TTC549 (cell line): ENCODE measurements around the gene TSPAN33.
"Not testable (repeated sequence)": the region's sequence is repeated elsewhere in the genome, so short reads cannot be mapped to it uniquely, and the experiment has no call there.

Experiments
- FAIRE-seq: peaks from 2 replicates; lab custom pipeline; 2012; peaks lifted over from hg19 to GRCh38; lab: Jason Lieb, UNC

TSPAN33 gene

GRCh38 chr7:129170441-129171021 is 26.0 kb downstream of the TSPAN33 start:
- no peak for FAIRE-seq

- not testable (repeated sequence) for FAIRE-seq
These were observed 29.4 kb downstream of the TSPAN33 start for GRCh38 chr7:129173861-129174260.

GRCh38 chr7:129176916-129177710 is 32.6 kb downstream of the TSPAN33 start:
- FAIRE-seq = no peak

GRCh38 chr7:129184981-129185670 is 40.6 kb downstream of the TSPAN33 start:
- FAIRE-seq = no peak

- FAIRE-seq = no peak
These were observed 42.3 kb downstream of the TSPAN33 start for GRCh38 chr7:129186749-129187260.

GRCh38 chr7:129187681-129188371 is 43.3 kb downstream of the TSPAN33 start:
- FAIRE-seq = no peak

GRCh38 chr7:129188372-129188891 is 43.9 kb downstream of the TSPAN33 start, which contains the start of gene SMO:
Gene SMO (plus strand): TSS chr7:129188633. CDS start chr7:129189152, 519 bp downstream.
- no peak for FAIRE-seq

- no peak for FAIRE-seq
These were observed 44.6 kb downstream of the TSPAN33 start for GRCh38 chr7:129188892-129189660.

- FAIRE-seq = no peak
These were observed 45.3 kb downstream of the TSPAN33 start for GRCh38 chr7:129189661-129190310.

GRCh38 chr7:129191272-129191671 is 46.8 kb downstream of the TSPAN33 start:
- FAIRE-seq = no peak

- FAIRE-seq = no peak
These were observed 49.4 kb downstream of the TSPAN33 start for GRCh38 chr7:129193892-129194291.

GRCh38 chr7:129197771-129198170 is 53.3 kb downstream of the TSPAN33 start:
- FAIRE-seq = no peak

- no peak for FAIRE-seq
These were observed 54.9 kb downstream of the TSPAN33 start for GRCh38 chr7:129199406-129199805.

- no peak for FAIRE-seq
These were observed 57.7 kb downstream of the TSPAN33 start for GRCh38 chr7:129202058-129202777.

GRCh38 chr7:129203050-129203741 is 58.7 kb downstream of the TSPAN33 start:
- no peak for FAIRE-seq

GRCh38 chr7:129205126-129205818 is 60.8 kb downstream of the TSPAN33 start:
- FAIRE-seq = no peak

- no peak for FAIRE-seq
These were observed 61.7 kb downstream of the TSPAN33 start for GRCh38 chr7:129205987-129206785.

GRCh38 chr7:129208667-129209066 is 64.2 kb downstream of the TSPAN33 start:
- no peak for FAIRE-seq
